GM20000 (cell line): ENCODE results near the gene PABPC4L.

Experiments used
- DNase-seq: peaks from one replicate; pipeline ENCODE4 v3.0.0; 2012; ENCODE audit warnings: low spot score
- CTCF ChIP-seq: IDR thresholded peaks from 2 replicates; pipeline ENCODE4 v1.5.1; 2012; ENCODE audit warnings: mild to moderate bottlenecking, control low read depth; ENCODE audit errors: extremely low read depth, missing control alignments

Gene PABPC4L

GRCh38 chr4:134202166-134202956 lies 772 bp upstream of the PABPC4L start:
- no peak for TF ChIP-seq CTCF
- no peak for DNase-seq

GRCh38 chr4:134200811-134201215 lies 776 bp downstream of the PABPC4L start:
- DNase-seq = no peak
- TF ChIP-seq CTCF = no peak

- no peak for DNase-seq
- TF ChIP-seq CTCF = no peak
These were observed 11.6 kb downstream of the PABPC4L start for GRCh38 chr4:134189949-134190348.

GRCh38 chr4:134189480-134189879 lies 12.1 kb downstream of the PABPC4L start:
- no peak for TF ChIP-seq CTCF
- no peak for DNase-seq

GRCh38 chr4:134178706-134179105 lies 22.9 kb downstream of the PABPC4L start:
- no peak for TF ChIP-seq CTCF
- DNase-seq = no peak

- DNase-seq = no peak
- no peak for TF ChIP-seq CTCF
These were observed 27.3 kb downstream of the PABPC4L start for GRCh38 chr4:134174271-134174670.

GRCh38 chr4:134160211-134160610 lies 41.4 kb downstream of the PABPC4L start:
- no peak for TF ChIP-seq CTCF
- DNase-seq = no peak
